Activated CD4-positive, alpha-beta T cell treated with anti-CD3 and anti-CD28 coated beads for 4 hours (primary cell): ENCODE data around the gene FOSB.
"Not testable (repeated sequence)": the region's sequence is repeated elsewhere in the genome, so short reads cannot be mapped to it uniquely, and the experiment has no call there.

Source experiments
- DNase-seq, 2 donors: peaks; one replicate each; pipeline ENCODE4 v3.0.0-alpha.2; 2020

FOSB gene

DNA sequence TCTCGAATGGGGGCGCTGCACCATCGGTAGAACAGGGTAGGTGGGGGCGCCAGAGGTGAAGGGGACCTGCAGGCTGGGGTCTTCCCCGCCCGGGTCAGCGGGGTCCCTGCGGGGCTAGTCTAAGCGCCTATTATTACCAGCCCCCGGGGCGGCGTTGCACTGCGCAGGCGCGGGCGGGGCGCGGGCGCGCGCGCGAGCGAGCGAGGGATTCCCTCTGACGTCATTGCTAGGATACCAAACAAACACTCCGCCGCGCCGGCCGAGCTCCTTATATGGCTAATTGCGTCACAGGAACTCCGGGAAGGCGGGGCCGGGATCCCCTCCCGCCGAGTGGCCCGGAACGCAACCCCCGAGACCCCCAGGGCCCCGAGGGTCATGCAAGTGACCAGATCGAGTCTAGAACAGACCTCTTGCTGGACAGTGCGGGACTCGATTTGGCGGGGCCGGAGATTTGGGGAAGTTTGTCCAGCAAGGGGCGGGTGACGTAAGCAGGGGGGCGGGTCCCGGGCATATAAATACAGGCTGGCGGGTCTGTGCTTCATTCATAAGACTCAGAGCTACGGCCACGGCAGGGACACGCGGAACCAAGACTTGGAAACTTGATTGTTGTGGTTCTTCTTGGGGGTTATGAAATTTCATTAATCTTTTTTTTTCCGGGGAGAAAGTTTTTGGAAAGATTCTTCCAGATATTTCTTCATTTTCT is at the start of gene FOSB:
Gene FOSB, plus strand, starts transcription at position 541 of the 703 bp plus-strand sequence. CDS start 591 bp downstream, outside the sequence.
- peak; percentile 93 to 97 for DNase-seq

GRCh38 chr19:45418802-45419201 is 49.0 kb upstream of the FOSB start:
- DNase-seq = no peak

GRCh38 chr19:45419396-45419795 is 48.4 kb upstream of the FOSB start:
- no peak for DNase-seq

- DNase-seq = no peak
Observed at GRCh38 chr19:45419895-45420294, 47.9 kb upstream of the FOSB start.

GRCh38 chr19:45420356-45420755 is 47.4 kb upstream of the FOSB start:
- no peak for DNase-seq

DNA sequence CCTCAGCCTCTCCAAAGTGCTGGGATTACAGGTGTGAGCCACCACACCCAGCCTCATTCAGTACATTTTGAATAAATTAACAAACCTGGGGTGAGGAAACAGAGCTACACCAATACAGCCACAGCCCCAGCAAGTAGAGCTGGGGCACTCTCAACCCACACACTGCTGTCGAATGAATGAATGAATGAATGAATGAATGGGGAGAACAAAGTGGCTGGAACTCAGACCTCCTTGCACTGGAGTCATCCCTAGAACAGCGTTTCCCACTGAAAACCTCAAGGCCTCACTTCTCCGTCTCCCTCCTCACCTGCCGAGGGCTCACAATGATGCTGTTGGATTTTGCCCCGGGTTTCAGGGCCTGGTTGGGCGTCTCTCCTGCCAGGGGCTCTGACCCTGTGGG is 46.9 kb upstream of the FOSB start:
- no peak for DNase-seq

- DNase-seq = no peak
Observed at GRCh38 chr19:45421947-45422498, 45.8 kb upstream of the FOSB start.

DNA sequence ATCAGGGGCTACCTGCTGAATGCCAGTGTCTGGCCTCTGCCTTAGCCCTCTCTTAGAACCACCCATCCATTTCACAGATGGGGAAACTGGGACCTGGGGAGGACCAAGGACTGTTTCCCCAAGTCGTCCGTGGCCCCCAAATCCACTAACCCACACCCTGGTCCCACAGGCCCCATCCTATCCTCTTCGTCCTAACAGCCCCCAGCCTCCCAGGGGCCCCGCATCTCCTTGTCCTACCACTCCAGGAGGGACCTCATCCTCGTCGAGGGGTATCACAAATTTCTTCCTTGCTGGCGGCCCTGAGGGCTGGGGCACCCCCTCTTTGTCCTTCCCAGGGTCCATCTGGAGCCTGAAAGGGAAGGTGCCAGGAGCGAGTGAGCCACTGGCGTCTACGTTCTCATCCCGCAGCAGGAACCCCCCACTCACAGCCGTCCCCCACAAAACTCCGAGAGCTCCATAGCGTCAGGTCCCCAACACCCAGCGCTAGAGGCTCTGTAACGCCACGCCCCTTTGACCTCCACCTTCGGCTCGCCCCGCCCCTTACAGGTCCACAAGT is 44.7 kb upstream of the FOSB start:
- peak; percentile 83 to 87 for DNase-seq

- DNase-seq = peak; percentile 50 to 53
Observed at GRCh38 chr19:45423589-45424190, 44.1 kb upstream of the FOSB start, which contains the start of gene ERCC1. ERCC1 (minus strand) TSS chr19:45423917; CDS start chr19:45423374, 543 bp downstream.

- peak in 1 of 2 donors; percentile 52 for DNase-seq
Observed at GRCh38 chr19:45424191-45425058, 43.4 kb upstream of the FOSB start.

- DNase-seq = no peak
Observed at GRCh38 chr19:45428384-45429231, 39.2 kb upstream of the FOSB start.

GRCh38 chr19:45429896-45430295 is 37.9 kb upstream of the FOSB start:
- DNase-seq = not testable (repeated sequence)

GRCh38 chr19:45431008-45431407 is 36.8 kb upstream of the FOSB start:
- DNase-seq = not testable (repeated sequence)

DNA sequence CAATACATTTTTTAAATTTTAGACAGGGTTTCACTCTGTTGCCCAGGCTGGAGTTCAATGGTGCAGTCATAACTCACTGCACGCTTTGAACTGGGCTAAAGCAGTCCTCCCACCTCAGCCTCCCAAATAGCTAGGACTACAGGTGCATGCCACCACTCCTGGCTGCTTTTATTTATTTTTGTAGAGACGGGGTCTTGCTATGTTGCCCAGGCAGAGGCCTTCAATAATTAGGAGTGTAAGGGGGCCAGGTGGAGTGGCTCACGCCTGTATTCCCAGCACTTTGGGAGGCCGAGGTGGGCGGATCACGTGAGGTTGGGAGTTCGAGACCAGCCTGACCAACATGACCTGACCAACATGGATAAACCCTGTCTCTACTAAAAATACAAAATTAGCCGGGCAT is 35.3 kb upstream of the FOSB start:
- DNase-seq = not testable (repeated sequence)

- DNase-seq = no peak
Observed at GRCh38 chr19:45437328-45437727, 30.5 kb upstream of the FOSB start.

GRCh38 chr19:45439190-45439568 is 28.6 kb upstream of the FOSB start:
- no peak for DNase-seq

- peak; percentile 80 to 85 for DNase-seq
Observed at GRCh38 chr19:45439569-45440258, 28.1 kb upstream of the FOSB start.

GRCh38 chr19:45440259-45440638 is 27.5 kb upstream of the FOSB start:
- DNase-seq = no peak

DNA sequence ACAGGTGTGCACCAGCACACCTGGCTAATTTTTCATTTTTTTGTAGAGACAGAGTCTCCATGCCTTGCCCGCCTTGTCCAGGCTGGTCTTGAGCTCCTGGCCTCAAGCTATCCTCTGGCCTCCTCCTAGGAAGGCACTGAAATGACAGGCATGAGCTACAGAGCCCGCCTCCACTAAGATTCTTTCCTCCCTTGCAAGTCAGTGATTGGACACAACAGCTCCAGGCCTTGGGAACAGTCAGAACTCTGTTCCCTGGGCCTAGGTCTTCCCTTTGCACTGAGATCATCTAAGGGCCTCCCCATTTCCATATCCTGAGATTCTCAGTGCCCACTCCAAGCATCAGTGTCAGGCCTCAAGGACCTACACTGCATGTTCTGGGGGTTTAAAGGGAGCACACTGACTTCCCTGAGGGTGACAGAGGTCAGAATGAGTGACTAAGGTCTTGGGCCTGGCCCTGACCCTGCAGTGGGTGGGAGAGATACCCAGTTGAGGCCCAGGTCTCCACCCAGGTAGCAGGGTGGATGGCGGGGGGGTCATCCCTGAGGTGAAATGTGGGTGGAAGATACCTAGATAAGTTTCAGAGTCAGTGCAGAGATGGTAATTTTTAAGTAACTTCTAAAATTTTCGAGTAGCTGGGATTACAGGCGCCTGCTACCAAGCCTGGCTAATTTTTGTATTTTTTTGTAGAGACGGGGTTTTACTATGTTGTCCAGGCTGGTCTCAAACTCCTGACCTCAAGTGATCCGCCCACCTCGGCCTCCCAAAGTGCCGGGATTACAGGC is 26.7 kb upstream of the FOSB start:
- DNase-seq = no peak

DNA sequence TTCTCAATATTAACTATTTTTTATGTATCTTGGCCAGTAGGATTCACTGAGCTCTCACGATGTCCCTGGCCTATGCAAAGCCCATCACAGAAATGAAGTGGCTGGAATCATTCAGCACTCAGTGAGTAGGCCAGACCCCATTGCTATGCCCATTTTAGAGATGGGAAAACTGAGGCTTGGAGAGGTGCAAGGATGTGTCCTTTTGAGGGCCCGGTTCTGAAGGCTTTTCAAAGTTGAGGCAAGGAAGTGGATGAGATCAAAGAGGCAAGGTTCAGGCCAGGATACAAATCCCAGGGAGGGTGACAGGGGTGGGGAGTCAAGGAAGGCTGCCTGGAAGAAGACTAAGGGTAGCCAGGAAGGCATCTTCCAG is 25.4 kb upstream of the FOSB start:
- DNase-seq = no peak
